PC-3 (cell line): Measurements from ENCODE around the gene GCC1.

Source experiments
- EZH2 ChIP-seq: fragments of 300-600 bp; sonication (generic); IDR thresholded peaks from one replicate; pipeline ENCODE4 v1.6.1; 2017; ENCODE audit warnings: antibody characterized with exemption, mild to moderate bottlenecking, low read length; ENCODE audit not compliant: unreplicated experiment
- EZH2phosphoT487 ChIP-seq: fragments of 300-600 bp; sonication (generic); IDR thresholded peaks from 2 replicates; pipeline ENCODE4 v1.6.1; 2018; ENCODE audit warnings: mild to moderate bottlenecking, antibody characterized with exemption, low read length, borderline replicate concordance
- TF ChIP-seq, protein P1 (sequence below): fragments of 300-600 bp; sonication (generic); conservative IDR thresholded peaks from 2 replicates; pipeline ENCODE4 v1.5.1; 2017; ENCODE audit warnings: antibody characterized with exemption, low read depth, mild to moderate bottlenecking, low read length

DNA sequence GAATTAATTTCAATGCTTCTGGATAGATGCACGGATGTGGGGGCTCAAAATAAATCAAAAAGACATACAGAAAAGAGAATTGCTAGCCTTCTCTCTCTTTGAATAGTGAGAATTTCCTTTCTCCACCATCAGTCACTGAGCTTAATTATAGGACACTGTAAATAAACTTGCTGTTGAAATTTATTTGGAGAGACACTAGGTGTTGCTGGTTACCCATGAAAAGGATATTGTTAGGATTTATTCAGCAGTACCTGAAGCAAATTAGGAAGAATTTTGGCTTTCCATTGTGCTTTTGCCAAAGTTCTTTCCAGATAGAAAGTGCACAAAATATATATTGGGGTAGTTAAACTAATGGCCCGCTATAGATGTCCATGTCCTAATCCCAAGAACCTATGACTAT, 27.6 kb downstream of the GCC1 start:
- TF ChIP-seq EZH2 (no peak), EZH2phosphoT487 (no peak)
- TF ChIP-seq, protein P1, sequence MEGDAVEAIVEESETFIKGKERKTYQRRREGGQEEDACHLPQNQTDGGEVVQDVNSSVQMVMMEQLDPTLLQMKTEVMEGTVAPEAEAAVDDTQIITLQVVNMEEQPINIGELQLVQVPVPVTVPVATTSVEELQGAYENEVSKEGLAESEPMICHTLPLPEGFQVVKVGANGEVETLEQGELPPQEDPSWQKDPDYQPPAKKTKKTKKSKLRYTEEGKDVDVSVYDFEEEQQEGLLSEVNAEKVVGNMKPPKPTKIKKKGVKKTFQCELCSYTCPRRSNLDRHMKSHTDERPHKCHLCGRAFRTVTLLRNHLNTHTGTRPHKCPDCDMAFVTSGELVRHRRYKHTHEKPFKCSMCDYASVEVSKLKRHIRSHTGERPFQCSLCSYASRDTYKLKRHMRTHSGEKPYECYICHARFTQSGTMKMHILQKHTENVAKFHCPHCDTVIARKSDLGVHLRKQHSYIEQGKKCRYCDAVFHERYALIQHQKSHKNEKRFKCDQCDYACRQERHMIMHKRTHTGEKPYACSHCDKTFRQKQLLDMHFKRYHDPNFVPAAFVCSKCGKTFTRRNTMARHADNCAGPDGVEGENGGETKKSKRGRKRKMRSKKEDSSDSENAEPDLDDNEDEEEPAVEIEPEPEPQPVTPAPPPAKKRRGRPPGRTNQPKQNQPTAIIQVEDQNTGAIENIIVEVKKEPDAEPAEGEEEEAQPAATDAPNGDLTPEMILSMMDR: no peak
